ENCODE results near the gene FAM3A.

DNA sequence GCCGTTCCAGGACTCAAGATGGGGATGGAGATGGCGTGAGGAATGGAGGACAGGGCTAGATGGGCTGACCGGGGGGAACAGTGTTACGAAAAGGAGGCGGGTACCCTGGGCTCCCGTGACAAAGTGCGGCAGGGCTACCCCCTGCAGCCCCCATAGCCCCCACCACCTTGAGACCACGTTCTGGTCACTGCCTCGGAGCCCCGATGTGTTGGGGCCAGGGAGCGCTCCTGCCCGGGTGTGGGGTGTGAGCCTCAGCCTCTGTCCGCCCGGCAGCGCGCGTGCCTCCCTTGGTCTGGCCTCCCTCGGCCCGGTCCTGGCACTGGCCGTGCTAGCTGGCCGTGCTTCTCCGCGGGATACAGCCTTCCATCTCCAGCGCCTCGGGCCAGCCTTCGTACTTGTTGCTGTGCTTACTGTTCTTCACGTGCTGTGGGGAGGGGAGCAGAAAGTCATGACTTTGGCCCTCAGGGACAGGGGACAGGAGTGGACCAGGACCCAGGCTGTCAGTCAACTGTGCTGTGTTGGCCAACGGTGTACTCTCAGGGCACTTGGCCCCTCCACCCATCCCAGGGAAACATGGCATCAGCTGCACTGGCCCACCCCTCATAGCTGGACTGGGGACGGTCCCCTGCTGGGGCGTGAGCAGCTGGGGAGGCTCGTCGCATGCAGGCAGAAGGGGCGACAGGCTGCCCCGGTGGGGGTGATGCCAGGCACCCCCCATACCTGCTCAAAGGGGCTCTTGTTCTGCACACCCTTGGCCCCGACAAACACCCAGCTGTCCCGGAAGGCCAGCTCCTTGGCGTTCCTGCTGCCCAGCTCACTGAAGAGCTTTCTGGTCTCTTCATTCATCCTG, 9.3 kb downstream of the FAM3A start:
- TF ChIP-seq, protein P1, sequence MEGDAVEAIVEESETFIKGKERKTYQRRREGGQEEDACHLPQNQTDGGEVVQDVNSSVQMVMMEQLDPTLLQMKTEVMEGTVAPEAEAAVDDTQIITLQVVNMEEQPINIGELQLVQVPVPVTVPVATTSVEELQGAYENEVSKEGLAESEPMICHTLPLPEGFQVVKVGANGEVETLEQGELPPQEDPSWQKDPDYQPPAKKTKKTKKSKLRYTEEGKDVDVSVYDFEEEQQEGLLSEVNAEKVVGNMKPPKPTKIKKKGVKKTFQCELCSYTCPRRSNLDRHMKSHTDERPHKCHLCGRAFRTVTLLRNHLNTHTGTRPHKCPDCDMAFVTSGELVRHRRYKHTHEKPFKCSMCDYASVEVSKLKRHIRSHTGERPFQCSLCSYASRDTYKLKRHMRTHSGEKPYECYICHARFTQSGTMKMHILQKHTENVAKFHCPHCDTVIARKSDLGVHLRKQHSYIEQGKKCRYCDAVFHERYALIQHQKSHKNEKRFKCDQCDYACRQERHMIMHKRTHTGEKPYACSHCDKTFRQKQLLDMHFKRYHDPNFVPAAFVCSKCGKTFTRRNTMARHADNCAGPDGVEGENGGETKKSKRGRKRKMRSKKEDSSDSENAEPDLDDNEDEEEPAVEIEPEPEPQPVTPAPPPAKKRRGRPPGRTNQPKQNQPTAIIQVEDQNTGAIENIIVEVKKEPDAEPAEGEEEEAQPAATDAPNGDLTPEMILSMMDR (IDR thresholded peaks at IDR 0.05 in 8 of 11, conservative IDR thresholded peaks at IDR 0.05 in 3 of 11): no peak
- no peak for TF ChIP-seq POLR2A (IDR thresholded peaks at IDR 0.05)
- TF ChIP-seq POLR2AphosphoS5 (IDR thresholded peaks at IDR 0.05): peak in 1 of 3 donors; percentile 7

All from spleen (tissue), 7 donors.